Right hindlimb (tissue), 1 donor: ENCODE results near the gene RPIA.

ENCODE experiments used
- DNase-seq: peaks from one replicate; pipeline ENCODE4 v3.0.0-alpha.2; 2018

Gene RPIA

DNA sequence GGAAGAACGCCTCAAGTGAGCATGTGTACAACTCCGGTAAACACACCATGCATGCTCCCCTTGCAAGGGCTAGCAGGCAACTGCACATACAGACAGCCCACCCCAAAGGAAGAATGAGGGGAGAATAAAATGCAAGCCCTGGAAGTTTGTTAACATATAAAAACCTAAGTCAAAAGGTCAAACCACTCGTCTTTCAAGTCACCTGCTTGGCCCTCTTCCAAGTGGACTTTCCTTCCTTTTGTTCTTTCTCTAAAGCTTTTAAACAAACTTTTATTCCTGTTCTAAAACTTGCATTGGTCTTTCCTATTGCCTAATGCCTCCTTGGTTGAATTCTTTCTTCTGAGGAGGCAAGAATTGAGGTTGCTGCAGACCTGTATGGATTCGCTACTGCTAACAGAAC lies 5.2 kb upstream of the RPIA start:
- no peak for DNase-seq

GRCh38 chr2:88687384-88687783 lies 4.1 kb upstream of the RPIA start:
- no peak for DNase-seq

- no peak for DNase-seq
These were observed 708 bp upstream of the RPIA start for GRCh38 chr2:88690591-88691338.

DNA sequence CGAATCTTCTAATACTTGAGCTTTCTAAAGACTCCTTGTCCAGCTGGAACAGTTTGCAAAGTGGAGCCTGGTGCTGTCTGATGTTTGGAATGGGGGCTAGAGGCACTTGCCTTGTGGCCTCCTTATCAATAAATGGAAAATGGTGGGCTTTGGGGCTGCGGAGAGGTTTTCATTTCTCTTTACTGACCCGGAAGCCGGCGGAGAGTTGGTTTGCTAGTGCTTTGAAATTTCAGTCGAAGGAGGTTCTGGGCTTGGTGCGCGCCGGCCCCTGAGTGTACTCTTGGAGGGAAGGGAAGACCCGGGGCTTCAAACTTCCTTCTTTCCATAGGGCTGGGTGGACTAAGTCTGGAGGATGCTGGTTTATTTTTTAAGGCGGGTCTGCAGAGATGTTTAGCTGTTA lies 714 bp downstream of the RPIA start:
- peak; percentile 36 for DNase-seq

DNA sequence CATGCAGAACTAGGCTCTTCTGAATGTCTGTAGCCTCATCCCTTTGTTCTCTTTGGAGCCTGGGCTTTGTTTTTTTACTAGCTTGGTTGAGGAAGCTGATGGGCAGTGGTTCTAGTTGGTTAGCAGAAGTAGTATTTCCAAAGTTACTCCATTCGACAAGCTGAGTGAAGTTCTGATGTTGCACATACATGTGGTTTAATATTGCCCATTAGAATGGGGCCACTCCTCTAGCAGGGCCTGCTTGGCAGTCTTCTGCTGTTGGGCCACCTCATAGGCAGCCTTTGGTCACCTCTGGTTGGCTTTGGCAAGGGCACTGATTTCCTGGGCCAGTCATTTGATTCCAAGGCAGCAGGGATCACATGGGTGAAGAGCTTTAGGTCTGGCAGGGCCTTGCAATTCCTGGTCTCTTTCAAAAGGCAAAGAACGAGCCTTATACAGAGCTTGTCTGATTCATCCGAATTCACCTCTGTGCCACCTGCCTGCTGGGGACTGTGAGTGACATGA lies 2.5 kb downstream of the RPIA start:
- DNase-seq = no peak

GRCh38 chr2:88696611-88697010 lies 5.1 kb downstream of the RPIA start:
- no peak for DNase-seq

DNA sequence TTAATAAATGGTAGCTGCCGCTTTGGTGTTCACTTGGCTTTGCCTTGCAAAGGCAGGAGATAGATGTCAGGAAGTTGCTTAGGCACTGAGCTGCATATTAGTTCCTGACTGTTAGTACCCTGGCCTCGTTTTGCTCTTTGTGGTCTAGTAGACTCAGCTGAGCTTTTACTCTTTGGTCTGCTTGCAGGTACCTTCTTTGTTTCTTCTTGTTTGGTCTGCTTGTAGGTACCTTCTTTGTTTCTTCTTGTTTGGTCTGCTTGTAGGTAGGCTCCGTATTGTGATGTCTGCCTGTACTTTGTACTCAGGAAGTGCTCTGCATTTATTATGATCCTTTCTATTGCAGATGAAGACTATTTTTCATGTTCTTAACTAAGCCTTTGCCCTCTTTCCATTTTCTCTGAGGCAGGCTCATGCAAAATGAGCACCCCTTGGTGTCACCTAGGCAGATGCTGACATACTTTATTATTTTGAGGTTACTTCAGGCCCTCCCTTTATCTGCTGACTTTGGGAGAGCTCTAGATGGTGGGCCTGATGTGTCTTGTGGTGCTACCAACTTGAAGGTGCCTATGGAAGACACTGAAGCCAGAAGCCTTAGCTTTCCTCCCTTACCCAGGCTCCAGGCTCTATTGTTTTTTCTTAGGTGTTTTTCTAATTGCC lies 6.0 kb downstream of the RPIA start:
- no peak for DNase-seq

DNA sequence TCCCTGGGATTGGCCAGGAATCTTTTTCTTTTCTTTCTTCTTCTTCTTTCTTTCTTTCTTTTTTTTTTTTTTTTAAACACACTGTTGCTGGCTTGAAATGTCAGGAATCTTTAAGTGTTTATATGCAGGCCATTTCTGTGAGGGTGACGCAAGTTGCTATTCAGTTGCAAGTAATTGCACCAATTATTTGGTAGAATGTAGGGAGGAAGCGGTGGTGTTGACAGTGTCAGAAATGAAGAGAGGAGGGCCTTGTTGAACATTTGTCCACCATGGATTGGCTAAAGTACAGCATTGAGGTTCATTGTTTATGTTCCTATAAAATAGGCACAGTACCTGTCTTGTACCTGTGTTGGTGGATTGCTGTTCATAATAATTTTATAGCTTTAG lies 6.5 kb downstream of the RPIA start:
- DNase-seq = no peak

DNA sequence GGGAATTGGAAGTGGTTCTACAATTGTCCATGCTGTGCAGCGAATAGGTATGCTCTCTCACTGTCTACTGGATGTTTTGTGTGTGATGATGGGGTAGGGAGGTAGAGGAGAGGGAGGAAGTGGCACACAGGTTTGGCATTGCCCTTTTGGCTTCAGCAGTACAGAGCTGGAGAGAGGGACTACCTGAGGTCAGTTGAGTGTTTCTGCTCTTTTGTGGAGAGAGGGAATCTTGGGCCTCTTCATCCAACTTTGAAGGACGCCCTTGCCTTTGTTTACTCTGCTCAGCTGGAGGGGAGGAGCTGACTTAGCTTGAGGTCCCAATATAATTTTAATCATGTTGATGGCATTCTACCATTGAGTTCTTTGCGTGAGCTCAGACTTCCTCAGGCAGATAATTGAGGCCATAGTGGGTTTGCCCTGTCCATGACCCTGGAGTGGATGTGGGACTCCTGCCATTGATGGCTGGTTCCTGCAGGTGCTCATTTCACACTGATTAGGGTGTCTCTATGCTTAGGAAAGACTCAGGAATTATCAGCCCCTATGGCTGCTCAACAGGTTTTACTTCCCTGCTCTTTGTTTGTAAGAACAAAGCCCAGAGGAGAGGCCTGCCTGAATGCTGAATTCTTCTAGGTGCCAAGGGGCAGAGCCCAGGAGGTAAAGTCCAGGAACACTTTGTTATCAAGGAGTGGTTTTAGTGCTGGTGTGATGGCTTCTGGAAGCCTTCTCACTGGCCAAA lies 7.2 kb downstream of the RPIA start:
- DNase-seq = no peak

DNA sequence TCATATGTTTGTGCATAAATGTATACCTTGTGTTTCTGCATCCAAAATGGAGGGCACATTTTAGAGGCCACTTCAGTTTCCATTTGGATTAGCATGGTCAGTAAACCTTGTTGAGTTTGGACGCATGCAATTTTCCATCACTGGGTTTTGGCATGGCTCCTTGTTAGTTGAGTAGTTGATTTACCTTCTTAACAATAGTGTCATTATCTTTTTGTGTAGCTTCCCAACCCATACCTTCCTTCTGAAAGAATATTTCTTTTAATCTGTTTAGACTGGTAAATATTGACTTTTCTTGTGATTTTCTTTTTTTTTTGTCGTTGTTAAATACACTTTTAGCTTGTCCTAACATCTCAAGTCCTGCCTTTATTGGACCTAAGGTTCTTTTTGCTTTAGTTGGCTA lies 15.5 kb downstream of the RPIA start:
- no peak for DNase-seq

- no peak for DNase-seq
These were observed 17.7 kb downstream of the RPIA start for GRCh38 chr2:88709181-88709631.

GRCh38 chr2:88711289-88711688 lies 19.8 kb downstream of the RPIA start:
- DNase-seq = no peak

- no peak for DNase-seq
These were observed 20.4 kb downstream of the RPIA start for GRCh38 chr2:88711897-88712296.

- no peak for DNase-seq
These were observed 21.9 kb downstream of the RPIA start for GRCh38 chr2:88713408-88713807.

DNA sequence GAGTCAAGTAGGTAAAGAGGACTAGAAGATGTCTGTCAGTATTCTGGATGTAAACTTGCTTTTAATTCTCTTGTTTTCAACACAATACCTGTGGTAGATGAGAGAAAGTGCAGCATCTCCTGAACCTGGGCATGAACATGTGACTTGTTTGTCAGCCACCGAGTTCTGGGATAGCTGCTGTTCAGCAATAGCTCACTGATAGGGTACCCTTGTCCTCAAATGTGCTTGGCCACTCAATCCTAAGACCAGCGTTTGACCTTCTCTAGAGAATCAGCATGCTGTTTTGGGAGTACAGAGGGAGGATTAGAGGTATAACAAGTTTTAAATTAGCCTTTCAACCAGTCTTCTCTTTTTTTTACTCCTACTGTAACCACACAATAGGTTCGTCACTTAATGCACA lies 23.2 kb downstream of the RPIA start:
- no peak for DNase-seq

DNA sequence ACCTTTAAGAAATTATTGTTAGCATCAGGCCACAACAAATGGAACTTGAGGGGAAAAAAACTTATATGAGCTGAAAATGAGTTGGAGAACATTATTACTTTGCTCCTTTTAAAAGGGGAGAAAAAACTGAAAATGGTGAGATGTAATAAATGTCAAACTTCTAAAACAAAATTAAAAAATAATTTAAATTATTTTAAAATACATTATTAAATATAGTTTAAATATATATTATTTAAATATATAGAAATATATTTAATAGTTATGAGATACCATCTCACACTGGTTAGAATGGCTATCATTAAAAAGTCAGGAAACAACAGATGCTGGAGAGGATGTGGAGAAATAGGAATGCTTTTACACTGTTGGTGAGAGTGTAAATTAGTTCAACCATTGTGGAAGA lies 28.9 kb downstream of the RPIA start:
- no peak for DNase-seq

DNA sequence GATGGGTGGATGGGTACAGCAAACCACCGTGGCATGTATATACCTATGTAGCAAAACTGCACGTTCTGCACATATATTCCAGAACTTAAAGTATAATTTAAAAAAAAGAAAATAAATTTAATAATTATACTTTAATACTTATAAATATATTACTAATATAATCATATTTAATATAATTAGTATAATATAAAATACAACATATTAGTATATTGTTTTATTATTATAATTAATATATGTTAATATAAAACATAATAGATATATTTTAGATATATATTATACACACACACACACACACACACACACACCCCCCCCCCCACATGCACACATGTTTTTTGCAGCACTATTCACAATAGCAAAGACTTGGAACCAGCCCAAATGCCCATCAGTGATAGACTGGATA lies 29.8 kb downstream of the RPIA start:
- DNase-seq = no peak

DNA sequence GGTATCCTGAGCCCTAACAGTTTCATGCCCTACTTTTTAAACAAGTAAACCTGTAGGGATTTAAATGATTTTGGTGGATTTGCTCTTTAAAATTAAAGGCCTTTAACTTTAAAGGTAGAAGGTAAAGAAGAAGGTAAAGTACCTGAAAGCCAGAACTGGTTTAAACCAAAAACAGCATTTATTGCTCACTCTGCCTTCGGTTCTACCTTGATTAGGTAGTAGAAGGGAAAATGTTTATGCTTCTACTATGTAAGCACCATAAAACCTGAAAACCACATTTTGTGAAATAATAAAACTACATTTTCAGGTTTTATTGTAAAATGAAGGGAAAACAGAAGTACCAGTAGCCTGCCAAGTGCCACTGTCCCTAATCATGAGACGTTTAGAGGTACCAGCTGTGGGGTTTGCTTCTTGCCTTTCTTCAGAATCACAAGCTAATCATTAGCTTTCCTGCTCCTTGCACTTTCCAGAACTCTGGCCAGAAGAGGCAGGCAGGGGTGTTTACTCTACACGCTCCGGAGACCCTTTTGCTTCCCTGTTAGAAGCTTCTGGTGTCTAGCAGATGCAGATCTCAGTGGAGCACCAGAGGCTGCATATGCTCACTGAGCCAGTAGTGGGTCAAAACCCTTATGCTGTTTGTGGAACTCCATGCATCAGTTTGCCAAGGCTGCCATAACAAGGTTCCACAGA lies 33.3 kb downstream of the RPIA start:
- no peak for DNase-seq

GRCh38 chr2:88729061-88729745 lies 37.7 kb downstream of the RPIA start:
- no peak for DNase-seq

DNA sequence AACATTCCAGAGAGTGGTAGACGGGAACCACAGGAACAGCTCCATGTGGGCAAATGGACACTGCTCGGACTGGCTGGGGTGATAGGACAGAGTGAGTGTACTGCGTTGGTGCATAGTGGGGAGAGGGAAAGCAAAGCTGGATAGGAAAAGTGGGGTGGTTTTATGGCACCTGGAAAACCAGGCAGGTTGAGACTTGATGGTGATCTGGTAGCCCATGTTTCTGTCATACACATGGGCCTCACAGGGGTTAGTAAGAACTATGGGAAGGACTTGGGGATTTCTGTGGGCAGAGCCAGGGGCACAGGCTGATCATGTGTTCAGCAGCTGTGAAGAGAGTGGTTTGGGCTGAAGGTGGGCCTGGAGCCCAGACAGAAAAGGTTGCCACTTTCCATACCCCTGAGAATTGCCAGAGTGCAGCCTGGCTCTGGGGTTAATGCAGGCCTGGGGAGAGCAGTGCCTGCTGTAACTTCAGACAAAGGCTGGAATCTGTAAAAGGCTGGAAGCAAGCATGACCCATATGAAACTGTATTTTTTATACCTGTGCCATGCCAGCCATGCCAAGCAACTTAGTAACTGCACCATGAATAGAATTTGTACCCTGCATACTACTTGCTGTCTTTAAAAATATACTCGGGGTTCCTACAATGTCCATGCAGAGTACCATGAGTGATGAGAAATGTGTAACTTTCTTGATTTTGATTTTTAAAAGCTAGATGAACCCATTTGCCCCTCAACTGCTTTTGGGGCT lies 41.9 kb downstream of the RPIA start:
- DNase-seq = no peak

GRCh38 chr2:88735133-88735532 lies 43.7 kb downstream of the RPIA start:
- no peak for DNase-seq

DNA sequence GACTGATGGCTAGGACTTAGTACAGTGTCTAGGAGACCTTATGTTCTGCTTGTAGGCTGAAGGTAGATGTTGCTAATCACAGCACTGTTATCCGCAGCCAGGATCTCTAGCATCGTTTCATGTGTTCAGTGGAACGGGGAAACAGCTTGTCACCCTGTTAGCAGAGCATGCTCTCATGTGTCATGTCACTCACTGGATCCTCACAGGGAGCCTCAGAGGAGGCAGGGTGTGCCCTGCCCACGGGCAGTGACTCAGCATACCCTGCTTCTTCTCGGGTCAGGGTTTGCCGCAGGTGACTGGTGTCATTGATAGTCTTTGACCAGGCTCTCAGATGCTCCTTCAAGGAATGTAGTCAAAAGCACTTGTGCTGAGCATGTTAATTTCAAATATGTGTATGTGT lies 44.4 kb downstream of the RPIA start:
- no peak for DNase-seq
